ENCODE measurements around the gene MARCO.

- TF ChIP-seq POLR2A (IDR thresholded peaks at IDR 0.05; ENCODE audit: borderline replicate concordance, extremely low read depth, insufficient read depth, insufficient read length) = no peak
- TF ChIP-seq ZNF274 (IDR thresholded peaks at IDR 0.05; ENCODE audit: low read depth, low read length) = no peak
- TF ChIP-seq ATF3 (IDR thresholded peaks at IDR 0.05) = no peak
- no peak for TF ChIP-seq CTCF (IDR thresholded peaks at IDR 0.05 in 2 of 3, conservative IDR thresholded peaks at IDR 0.05 in 1 of 3; ENCODE audit: borderline replicate concordance in 1 of 3, insufficient read depth in 1 of 3, low read depth in 2 of 3, low read length in 2 of 3)
- TF ChIP-seq JUND (IDR thresholded peaks at IDR 0.05) = no peak
- no peak for TF ChIP-seq POLR2AphosphoS5 (IDR thresholded peaks at IDR 0.05; ENCODE audit: low read depth, low read length)
- TF ChIP-seq FOSL1 (IDR thresholded peaks at IDR 0.05; ENCODE audit: low read depth) = no peak
- no peak for TF ChIP-seq SRF (IDR thresholded peaks at IDR 0.05; ENCODE audit: low read depth)
- no peak for TF ChIP-seq EZH2 (IDR thresholded peaks at IDR 0.05)
- no peak for TF ChIP-seq CEBPB (IDR thresholded peaks at IDR 0.05; ENCODE audit: low read depth)
- no peak for TF ChIP-seq ZBTB33 (IDR thresholded peaks at IDR 0.05; ENCODE audit: extremely low read depth, insufficient replicate concordance, low read length)
- no peak for TF ChIP-seq YY1 (IDR thresholded peaks at IDR 0.05; ENCODE audit: extremely low read depth, insufficient replicate concordance, low read depth, low read length)
- no peak for TF ChIP-seq EZH2phosphoT487 (IDR thresholded peaks at IDR 0.05; ENCODE audit: borderline replicate concordance)
Observed at GRCh38 chr2:119004602-119005001, 62.6 kb downstream of the MARCO start.

All from HCT116 (cell line).